Measurements from ENCODE around the gene LRRK2.
A peak's percentile ranks its signal among the peaks of the same experiment; 100 is the strongest.

The LRRK2 gene

GRCh38 chr12:40325349-40325960, 100.7 kb downstream of the LRRK2 start:
- no peaks in the 10 kb centered on the region for H3K4me1 ChIP-seq (ENCODE audit: insufficient read depth, insufficient read length)
- peaks cover 10% of the 10 kb centered on the region; the same call in 1 of the 2 replicates for H3K9me3 ChIP-seq (ENCODE audit: insufficient read depth, low read length)
- DNase-seq (ENCODE audit: low read depth, low spot score) = peak; percentile 32
- no peaks in the 10 kb centered on the region for H3K27me3 ChIP-seq (ENCODE audit: insufficient read depth, insufficient read length)
- TF ChIP-seq ZNF274 (IDR thresholded peaks at IDR 0.05; ENCODE audit: low read depth, low read length) = no peak
- no peak for TF ChIP-seq SUZ12 (IDR thresholded peaks at IDR 0.05; ENCODE audit: extremely low read depth, insufficient read depth, insufficient read length)
- no peak for TF ChIP-seq YY1 (IDR thresholded peaks at IDR 0.05; ENCODE audit: insufficient read depth, insufficient read length)
- no peaks in the 10 kb centered on the region for H3K36me3 ChIP-seq (ENCODE audit: insufficient read depth, insufficient read length, low read length)
- no peak overlapping the region for H3K9ac ChIP-seq (ENCODE audit: insufficient read length, low read depth)
- H3K4me3 ChIP-seq (ENCODE audit: insufficient read length, low read depth) = no peak overlapping the region

GRCh38 chr12:40327535-40327934, 102.7 kb downstream of the LRRK2 start:
- DNase-seq (ENCODE audit: low read depth, low spot score) = no peak
- Histone ChIP-seq H3K9ac (ENCODE audit: insufficient read length, low read depth) (no peak overlapping the region), H3K27me3 (ENCODE audit: insufficient read depth, insufficient read length) (no peaks in the 10 kb centered on the region), H3K9me3 (ENCODE audit: insufficient read depth, low read length) (peaks cover 15% of the 10 kb centered on the region), H3K4me1 (ENCODE audit: insufficient read depth, insufficient read length) (no peaks in the 10 kb centered on the region), H3K4me3 (ENCODE audit: insufficient read length, low read depth) (no peak overlapping the region), H3K36me3 (ENCODE audit: insufficient read depth, insufficient read length, low read length) (no peaks in the 10 kb centered on the region)
- no peak for TF ChIP-seq YY1 (IDR thresholded peaks at IDR 0.05; ENCODE audit: insufficient read depth, insufficient read length)
- no peak for TF ChIP-seq ZNF274 (IDR thresholded peaks at IDR 0.05; ENCODE audit: low read depth, low read length)
- no peak for TF ChIP-seq SUZ12 (IDR thresholded peaks at IDR 0.05; ENCODE audit: extremely low read depth, insufficient read depth, insufficient read length)

GRCh38 chr12:40330180-40330579, 105.4 kb downstream of the LRRK2 start:
- DNase-seq (ENCODE audit: low read depth, low spot score) = no peak
- Histone ChIP-seq H3K4me1 (ENCODE audit: insufficient read depth, insufficient read length) (no peaks in the 10 kb centered on the region), H3K36me3 (ENCODE audit: insufficient read depth, insufficient read length, low read length) (no peaks in the 10 kb centered on the region), H3K4me3 (ENCODE audit: insufficient read length, low read depth) (no peak overlapping the region), H3K9me3 (ENCODE audit: insufficient read depth, low read length) (peaks cover 15% of the 10 kb centered on the region), H3K9ac (ENCODE audit: insufficient read length, low read depth) (no peak overlapping the region), H3K27me3 (ENCODE audit: insufficient read depth, insufficient read length) (no peaks in the 10 kb centered on the region)
- no peak for TF ChIP-seq YY1 (IDR thresholded peaks at IDR 0.05; ENCODE audit: insufficient read depth, insufficient read length)
- no peak for TF ChIP-seq ZNF274 (IDR thresholded peaks at IDR 0.05; ENCODE audit: low read depth, low read length)
- no peak for TF ChIP-seq SUZ12 (IDR thresholded peaks at IDR 0.05; ENCODE audit: extremely low read depth, insufficient read depth, insufficient read length)

GRCh38 chr12:40331886-40332285, 107.1 kb downstream of the LRRK2 start:
- no peak for DNase-seq (ENCODE audit: low read depth, low spot score)
- Histone ChIP-seq H3K36me3 (ENCODE audit: insufficient read depth, insufficient read length, low read length) (no peaks in the 10 kb centered on the region), H3K9ac (ENCODE audit: insufficient read length, low read depth) (no peak overlapping the region), H3K27me3 (ENCODE audit: insufficient read depth, insufficient read length) (no peaks in the 10 kb centered on the region), H3K4me3 (ENCODE audit: insufficient read length, low read depth) (no peak overlapping the region), H3K4me1 (ENCODE audit: insufficient read depth, insufficient read length) (no peaks in the 10 kb centered on the region), H3K9me3 (ENCODE audit: insufficient read depth, low read length) (peaks cover 15% of the 10 kb centered on the region)
- TF ChIP-seq ZNF274 (IDR thresholded peaks at IDR 0.05; ENCODE audit: low read depth, low read length) = no peak
- no peak for TF ChIP-seq SUZ12 (IDR thresholded peaks at IDR 0.05; ENCODE audit: extremely low read depth, insufficient read depth, insufficient read length)
- no peak for TF ChIP-seq YY1 (IDR thresholded peaks at IDR 0.05; ENCODE audit: insufficient read depth, insufficient read length)

- Histone ChIP-seq H3K4me1 (ENCODE audit: insufficient read depth, insufficient read length) (no peaks in the 10 kb centered on the region), H3K27me3 (ENCODE audit: insufficient read depth, insufficient read length) (no peaks in the 10 kb centered on the region), H3K4me3 (ENCODE audit: insufficient read length, low read depth) (no peak overlapping the region), H3K36me3 (ENCODE audit: insufficient read depth, insufficient read length, low read length) (no peaks in the 10 kb centered on the region), H3K9ac (ENCODE audit: insufficient read length, low read depth) (no peak overlapping the region), H3K9me3 (ENCODE audit: insufficient read depth, low read length) (no peaks in the 10 kb centered on the region; the same call in 1 of the 2 replicates)
- no peak for DNase-seq (ENCODE audit: low read depth, low spot score)
- TF ChIP-seq SUZ12 (IDR thresholded peaks at IDR 0.05; ENCODE audit: extremely low read depth, insufficient read depth, insufficient read length) (no peak), ZNF274 (IDR thresholded peaks at IDR 0.05; ENCODE audit: low read depth, low read length) (no peak), YY1 (IDR thresholded peaks at IDR 0.05; ENCODE audit: insufficient read depth, insufficient read length) (no peak)
Measured at GRCh38 chr12:40335991-40336390, 111.2 kb downstream of the LRRK2 start.

- no peaks in the 10 kb centered on the region for H3K9me3 ChIP-seq (ENCODE audit: insufficient read depth, low read length)
- no peaks in the 10 kb centered on the region for H3K27me3 ChIP-seq (ENCODE audit: insufficient read depth, insufficient read length)
- no peak for DNase-seq (ENCODE audit: low read depth, low spot score)
- H3K36me3 ChIP-seq (ENCODE audit: insufficient read depth, insufficient read length, low read length) = no peaks in the 10 kb centered on the region
- no peaks in the 10 kb centered on the region for H3K4me1 ChIP-seq (ENCODE audit: insufficient read depth, insufficient read length)
- no peak overlapping the region for H3K4me3 ChIP-seq (ENCODE audit: insufficient read length, low read depth)
- TF ChIP-seq ZNF274 (IDR thresholded peaks at IDR 0.05; ENCODE audit: low read depth, low read length) (no peak), YY1 (IDR thresholded peaks at IDR 0.05; ENCODE audit: insufficient read depth, insufficient read length) (no peak), SUZ12 (IDR thresholded peaks at IDR 0.05; ENCODE audit: extremely low read depth, insufficient read depth, insufficient read length) (no peak)
- H3K9ac ChIP-seq (ENCODE audit: insufficient read length, low read depth) = no peak overlapping the region
Measured at GRCh38 chr12:40336573-40337199, 111.9 kb downstream of the LRRK2 start.

- Histone ChIP-seq H3K4me3 (ENCODE audit: insufficient read length, low read depth) (no peak overlapping the region), H3K36me3 (ENCODE audit: insufficient read depth, insufficient read length, low read length) (no peaks in the 10 kb centered on the region), H3K9ac (ENCODE audit: insufficient read length, low read depth) (no peak overlapping the region), H3K4me1 (ENCODE audit: insufficient read depth, insufficient read length) (no peaks in the 10 kb centered on the region), H3K27me3 (ENCODE audit: insufficient read depth, insufficient read length) (no peaks in the 10 kb centered on the region), H3K9me3 (ENCODE audit: insufficient read depth, low read length) (no peaks in the 10 kb centered on the region)
- no peak for DNase-seq (ENCODE audit: low read depth, low spot score)
- no peak for TF ChIP-seq SUZ12 (IDR thresholded peaks at IDR 0.05; ENCODE audit: extremely low read depth, insufficient read depth, insufficient read length)
Measured at GRCh38 chr12:40338071-40338470, 113.3 kb downstream of the LRRK2 start.

Data from NT2/D1 (cell line).